IPS-15b (cell line): ENCODE measurements around the gene PIK3R3.
"Not testable (repeated sequence)": the region's sequence is repeated elsewhere in the genome, so short reads cannot be mapped to it uniquely, and the experiment has no call there.

ENCODE experiments used
- H3K27me3 ChIP-seq: one replicate; pipeline ENCODE4 v1.6.1; 2013; ENCODE audit warnings: low read length; ENCODE audit not compliant: control insufficient read depth, insufficient read depth
- H3K36me3 ChIP-seq: one replicate; pipeline ENCODE4 v1.6.1; 2013; ENCODE audit warnings: low read length; ENCODE audit not compliant: control insufficient read depth, insufficient read depth
- H3K4me1 ChIP-seq: one replicate; pipeline ENCODE4 v1.6.1; 2013; ENCODE audit warnings: mild to moderate bottlenecking, low read length; ENCODE audit not compliant: control insufficient read depth, insufficient read depth
- H3K4me3 ChIP-seq: one replicate; pipeline ENCODE4 v1.5.1; 2013; ENCODE audit warnings: low read depth, low read length
- H3K9ac ChIP-seq: one replicate; pipeline ENCODE4 v1.6.1; 2013; ENCODE audit warnings: low read depth, mild to moderate bottlenecking, low read length
- H3K9me3 ChIP-seq: one replicate; pipeline ENCODE4 v1.6.1; 2013; ENCODE audit warnings: mild to moderate bottlenecking, low read length; ENCODE audit not compliant: control insufficient read depth, insufficient read depth

Gene PIK3R3

GRCh38 chr1:46096269-46097148, 35.9 kb downstream of the PIK3R3 start:
- Histone ChIP-seq H3K9ac (no peak overlapping the region), H3K9me3 (no peaks in the 10 kb centered on the region), H3K27me3 (no peaks in the 10 kb centered on the region), H3K4me3 (no peak overlapping the region), H3K36me3 (no peaks in the 10 kb centered on the region), H3K4me1 (no peaks in the 10 kb centered on the region)

DNA sequence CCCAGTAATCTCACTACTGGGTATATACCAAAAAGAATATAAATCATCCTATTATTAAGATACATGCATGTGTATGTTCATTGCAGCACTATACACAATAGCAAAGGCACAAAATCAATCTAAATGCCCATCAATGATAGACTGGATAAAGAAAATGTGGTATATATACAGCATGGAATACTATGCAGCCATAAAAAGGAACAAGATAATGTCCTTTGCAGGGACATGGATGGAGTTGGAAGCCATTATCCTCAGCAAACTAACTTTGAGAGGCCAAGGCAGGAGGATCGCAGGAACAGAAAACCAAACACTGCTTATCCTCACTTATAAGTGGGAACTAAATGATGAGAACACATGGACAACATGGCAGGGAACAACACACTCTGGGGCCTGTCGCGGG, 37.3 kb downstream of the PIK3R3 start:
- not testable (repeated sequence) for H3K27me3 ChIP-seq, H3K9ac ChIP-seq, H3K4me1 ChIP-seq, H3K36me3 ChIP-seq, H3K9me3 ChIP-seq, H3K4me3 ChIP-seq

DNA sequence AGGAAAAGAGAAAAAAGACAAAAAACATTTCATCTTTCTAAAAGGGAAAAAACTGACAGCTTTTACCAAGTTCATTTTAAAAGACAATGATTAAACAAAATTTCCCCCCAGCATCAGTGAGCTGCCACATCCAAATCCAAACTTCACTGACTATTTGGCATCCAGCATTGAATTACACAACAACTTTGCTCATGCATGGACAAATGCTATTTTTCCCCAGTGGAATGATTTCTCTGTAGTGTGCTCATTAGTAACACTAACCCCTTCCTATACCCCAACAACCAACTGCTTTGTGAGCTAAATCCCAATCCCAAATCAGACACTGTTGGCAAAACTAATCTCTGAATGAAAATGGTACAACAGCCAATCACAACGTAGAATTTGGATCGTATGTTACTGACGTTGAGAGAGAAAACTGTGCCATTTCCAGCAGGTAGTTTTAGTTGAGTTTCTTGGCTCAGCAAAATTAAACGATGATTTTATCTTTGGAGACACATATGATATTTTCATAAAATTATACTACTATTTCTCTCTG, 37.9 kb downstream of the PIK3R3 start:
- Histone ChIP-seq H3K4me3 (no peak overlapping the region), H3K36me3 (no peaks in the 10 kb centered on the region), H3K4me1 (no peaks in the 10 kb centered on the region), H3K27me3 (no peaks in the 10 kb centered on the region), H3K9me3 (no peaks in the 10 kb centered on the region), H3K9ac (no peak overlapping the region)

DNA sequence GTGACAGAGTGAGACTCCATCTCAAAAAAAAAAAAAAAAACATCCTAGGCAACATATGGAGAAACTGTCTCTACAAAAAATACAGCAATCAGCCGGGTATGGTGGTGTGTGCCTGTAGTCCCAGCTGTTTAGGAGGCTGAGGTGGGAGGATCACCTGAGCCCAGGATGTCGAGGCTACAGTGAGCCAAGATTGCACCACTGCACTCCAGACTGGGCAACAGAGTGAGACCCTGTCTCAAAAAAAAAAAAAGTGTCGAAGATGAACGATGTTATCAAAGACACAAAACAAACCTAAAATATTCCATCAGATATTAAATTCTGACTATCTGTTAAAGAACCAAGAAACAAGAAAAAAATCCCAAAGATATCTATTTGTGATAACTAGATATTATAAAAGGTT, 38.6 kb downstream of the PIK3R3 start:
- not testable (repeated sequence) for H3K9ac ChIP-seq, H3K36me3 ChIP-seq, H3K27me3 ChIP-seq, H3K9me3 ChIP-seq, H3K4me1 ChIP-seq, H3K4me3 ChIP-seq

DNA sequence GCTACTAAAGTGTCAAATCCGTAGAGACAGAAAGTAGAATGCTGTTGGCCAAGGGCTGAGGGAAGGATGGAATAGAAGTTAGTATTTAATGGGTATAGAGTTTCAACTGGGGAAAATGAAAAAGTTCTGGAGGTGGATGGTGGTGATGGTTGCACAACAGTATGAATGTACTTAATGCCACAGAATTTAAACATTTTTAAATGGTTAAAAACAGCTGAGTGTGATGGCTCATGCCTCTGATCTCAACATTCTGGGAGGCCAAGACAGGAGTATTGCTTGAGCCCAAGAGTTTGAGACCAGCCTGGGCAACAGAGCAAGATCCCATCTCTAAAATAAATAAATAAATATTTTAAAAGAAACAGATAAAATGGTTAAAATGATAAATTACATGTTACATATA, 44.5 kb downstream of the PIK3R3 start:
- H3K9ac ChIP-seq = no peak overlapping the region
- no peaks in the 10 kb centered on the region for H3K9me3 ChIP-seq
- H3K4me3 ChIP-seq = no peak overlapping the region
- no peaks in the 10 kb centered on the region for H3K36me3 ChIP-seq
- no peaks in the 10 kb centered on the region for H3K4me1 ChIP-seq
- H3K27me3 ChIP-seq = no peaks in the 10 kb centered on the region

GRCh38 chr1:46086576-46086975, 45.9 kb downstream of the PIK3R3 start:
- H3K4me1 ChIP-seq = no peaks in the 10 kb centered on the region
- H3K27me3 ChIP-seq = no peaks in the 10 kb centered on the region
- H3K36me3 ChIP-seq = no peaks in the 10 kb centered on the region
- H3K9ac ChIP-seq = no peak overlapping the region
- no peak overlapping the region for H3K4me3 ChIP-seq
- H3K9me3 ChIP-seq = no peaks in the 10 kb centered on the region

DNA sequence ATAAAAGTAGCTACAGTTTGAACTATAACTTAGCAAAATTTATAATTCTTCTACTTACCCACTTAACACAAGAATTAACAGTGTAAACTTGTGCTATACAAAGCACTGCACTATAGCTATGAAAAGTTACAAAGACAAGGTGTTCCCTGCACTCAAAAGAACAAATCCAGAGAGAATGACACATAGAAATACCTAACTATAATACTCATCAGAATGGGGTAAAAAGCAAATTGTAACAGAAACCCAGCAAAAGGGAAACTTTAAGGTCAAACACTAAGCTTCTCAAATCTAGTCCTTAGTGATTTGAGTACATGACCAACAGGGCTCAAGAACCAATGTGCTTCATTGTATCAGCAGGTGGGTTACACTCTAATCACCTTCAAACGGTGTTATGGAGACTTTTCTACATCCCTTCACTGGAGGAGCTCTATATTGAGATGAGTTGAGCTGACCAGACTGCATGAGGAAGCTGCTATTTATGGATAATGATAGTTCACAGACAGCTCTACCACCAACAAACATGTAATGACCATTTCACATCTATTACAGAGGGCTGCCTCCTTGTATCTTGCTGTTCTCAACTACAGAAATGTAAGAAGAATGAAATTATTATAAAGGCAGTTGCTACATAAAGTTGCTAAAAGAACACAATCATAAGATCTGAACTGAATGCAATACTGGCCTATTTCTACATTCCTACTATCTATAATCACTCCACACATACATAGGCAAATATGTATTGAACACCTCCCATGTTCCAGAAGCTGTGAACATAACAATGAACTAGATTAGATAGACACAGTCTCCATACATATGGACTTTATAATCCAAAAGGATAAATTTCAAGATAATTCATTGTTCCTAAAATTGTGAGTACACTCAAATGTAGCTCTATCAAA, 47.6 kb downstream of the PIK3R3 start:
- no peak overlapping the region for H3K4me3 ChIP-seq
- no peaks in the 10 kb centered on the region for H3K9me3 ChIP-seq
- no peaks in the 10 kb centered on the region for H3K27me3 ChIP-seq
- no peak overlapping the region for H3K9ac ChIP-seq
- no peaks in the 10 kb centered on the region for H3K36me3 ChIP-seq
- no peaks in the 10 kb centered on the region for H3K4me1 ChIP-seq

GRCh38 chr1:46083579-46083978, 48.9 kb downstream of the PIK3R3 start:
- no peaks in the 10 kb centered on the region for H3K27me3 ChIP-seq
- H3K4me3 ChIP-seq = no peak overlapping the region
- H3K4me1 ChIP-seq = no peaks in the 10 kb centered on the region
- H3K9me3 ChIP-seq = no peaks in the 10 kb centered on the region
- H3K9ac ChIP-seq = no peak overlapping the region
- no peaks in the 10 kb centered on the region for H3K36me3 ChIP-seq

GRCh38 chr1:46081619-46082018, 50.8 kb downstream of the PIK3R3 start:
- Histone ChIP-seq H3K4me1 (no peaks in the 10 kb centered on the region), H3K4me3 (no peak overlapping the region), H3K27me3 (no peaks in the 10 kb centered on the region), H3K9me3 (no peaks in the 10 kb centered on the region), H3K9ac (no peak overlapping the region), H3K36me3 (no peaks in the 10 kb centered on the region)

DNA sequence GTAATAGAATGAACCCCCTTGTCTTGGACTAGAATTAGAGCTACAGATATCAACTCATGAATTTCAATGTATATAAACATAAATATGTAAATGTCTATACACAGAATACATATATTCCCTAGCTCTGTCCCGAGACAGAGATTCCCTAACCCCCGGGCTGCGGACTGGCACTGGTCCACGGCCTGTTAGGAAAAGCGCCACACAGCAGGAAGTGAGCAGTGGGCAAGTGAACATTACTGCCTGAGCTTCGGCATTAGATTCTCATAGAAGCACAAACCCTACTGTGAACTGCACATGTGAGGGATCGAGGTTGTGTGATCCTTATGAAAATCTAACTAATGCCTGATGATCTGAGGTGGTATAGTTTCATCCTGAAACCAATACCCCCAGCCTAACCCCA, 51.2 kb downstream of the PIK3R3 start:
- no peak overlapping the region for H3K4me3 ChIP-seq
- no peaks in the 10 kb centered on the region for H3K36me3 ChIP-seq
- H3K27me3 ChIP-seq = no peaks in the 10 kb centered on the region
- no peaks in the 10 kb centered on the region for H3K9me3 ChIP-seq
- no peaks in the 10 kb centered on the region for H3K4me1 ChIP-seq
- no peak overlapping the region for H3K9ac ChIP-seq

DNA sequence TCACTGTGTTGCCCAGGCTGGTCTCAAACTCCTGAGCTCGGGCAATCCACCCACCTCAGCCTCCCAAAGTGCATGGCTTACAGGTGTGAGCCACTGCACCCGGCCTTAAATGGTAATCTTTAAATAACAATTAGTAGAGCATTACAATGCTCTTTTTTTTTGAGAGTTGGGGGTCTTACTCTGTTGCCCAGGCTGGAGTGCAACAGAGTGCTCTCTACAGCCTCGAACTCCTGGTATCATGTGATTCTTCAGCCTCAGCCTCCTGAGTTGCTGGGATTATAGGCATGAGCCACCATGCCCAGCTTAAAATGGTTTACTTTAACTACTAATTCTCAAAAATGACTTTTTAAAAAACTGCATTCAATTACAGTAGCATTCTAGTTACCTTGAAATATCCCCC, 52.2 kb downstream of the PIK3R3 start:
- Histone ChIP-seq H3K9ac (no peak overlapping the region), H3K4me1 (no peaks in the 10 kb centered on the region), H3K9me3 (no peaks in the 10 kb centered on the region), H3K4me3 (no peak overlapping the region), H3K36me3 (no peaks in the 10 kb centered on the region), H3K27me3 (no peaks in the 10 kb centered on the region)
